ENCODE data around the gene ROBO3.

GRCh38 chr11:124919898-124920297 lies 54.7 kb downstream of the ROBO3 start:
- TF ChIP-seq CTCF (IDR thresholded peaks at IDR 0.05; ENCODE audit: insufficient read depth, low read length, poor library complexity, severe bottlenecking) (no peak), EZH2phosphoT487 (conservative IDR thresholded peaks at IDR 0.05; ENCODE audit: low read length) (no peak)
